ENCODE measurements around the gene CC2D1B.

CC2D1B gene

GRCh38 chr1:52346653-52347052, 19.4 kb downstream of the CC2D1B start:
- no peak for DNase-seq (ENCODE audit: extremely low read depth, low read depth)
- no peak for TF ChIP-seq CTCF (IDR thresholded peaks at IDR 0.05; ENCODE audit: low read depth, low read length)

GRCh38 chr1:52345252-52345651, 20.8 kb downstream of the CC2D1B start:
- DNase-seq (ENCODE audit: extremely low read depth, low read depth): no peak
- TF ChIP-seq CTCF (IDR thresholded peaks at IDR 0.05; ENCODE audit: low read depth, low read length): no peak

DNA sequence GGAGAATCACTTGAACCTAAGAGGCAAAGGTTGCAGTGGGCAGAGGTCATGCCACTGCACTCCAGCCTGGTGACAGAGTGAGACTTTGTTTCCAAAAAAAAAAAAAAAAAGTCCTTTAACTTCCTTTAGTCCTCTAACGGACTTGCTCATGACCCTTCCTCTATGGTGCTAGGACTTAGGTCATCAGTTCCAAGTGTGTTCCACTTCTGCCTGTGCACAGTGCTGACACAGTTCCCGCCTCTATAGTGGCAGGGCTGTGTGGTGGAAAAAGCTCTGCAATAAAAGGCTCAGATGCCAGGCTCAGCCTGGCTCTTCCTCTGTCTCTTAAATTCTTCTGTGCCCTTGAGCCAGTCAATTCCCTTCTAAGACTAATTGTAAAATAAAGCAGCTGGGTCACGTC, 22.0 kb downstream of the CC2D1B start:
- DNase-seq (ENCODE audit: extremely low read depth, low read depth): no peak
- TF ChIP-seq CTCF (IDR thresholded peaks at IDR 0.05; ENCODE audit: low read depth, low read length): no peak

DNA sequence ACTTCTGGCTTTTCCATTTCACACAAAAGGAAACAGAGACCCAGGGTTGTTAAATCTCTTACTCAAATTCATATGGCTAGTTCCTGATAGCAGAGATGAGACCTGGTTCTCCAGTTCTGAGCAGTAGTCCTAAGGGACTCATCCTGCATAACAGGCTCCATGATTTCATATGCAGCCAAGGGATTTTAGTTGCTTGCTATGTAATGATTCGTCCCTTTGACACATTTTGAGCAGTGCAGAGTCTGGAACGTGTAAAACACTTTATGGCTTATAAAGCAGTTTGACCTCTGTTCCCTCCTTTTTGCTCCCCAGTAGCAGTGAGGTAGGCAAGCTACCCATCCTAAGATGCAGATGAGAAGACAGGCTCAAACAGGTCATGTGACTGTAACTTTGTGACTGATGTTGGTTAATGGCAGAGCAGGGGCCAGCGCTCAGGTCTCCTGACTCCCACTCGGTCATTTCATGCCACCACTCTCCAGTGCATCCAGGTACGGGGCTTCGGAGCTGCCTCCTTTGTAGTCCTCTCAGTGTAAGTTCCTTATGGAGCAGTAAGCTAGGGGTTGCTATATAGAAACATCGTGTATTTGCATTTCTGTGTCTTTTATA, 24.2 kb downstream of the CC2D1B start:
- no peak for DNase-seq (ENCODE audit: extremely low read depth, low read depth)
- TF ChIP-seq CTCF (IDR thresholded peaks at IDR 0.05; ENCODE audit: low read depth, low read length): no peak

DNA sequence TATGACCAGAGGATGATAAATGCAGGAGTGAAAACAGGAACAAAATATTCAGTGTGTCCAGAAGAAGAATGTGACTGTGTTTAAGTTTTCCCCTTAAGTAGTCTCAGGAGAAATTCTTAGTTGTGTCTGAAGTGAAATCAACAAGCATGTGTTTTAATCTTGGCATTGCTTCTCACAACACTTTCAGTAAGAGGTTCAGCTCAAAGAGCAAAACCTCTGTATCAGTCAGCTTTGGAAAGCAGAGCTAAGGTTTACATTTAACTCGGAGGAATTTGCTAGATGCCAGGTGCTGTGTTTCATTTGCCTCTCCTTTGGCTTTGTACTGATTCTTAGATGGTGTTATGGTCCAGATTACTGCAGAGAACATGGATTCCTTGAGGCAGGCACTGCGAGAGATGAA, 28.6 kb downstream of the CC2D1B start:
- TF ChIP-seq CTCF (IDR thresholded peaks at IDR 0.05; ENCODE audit: low read depth, low read length): no peak
- DNase-seq (ENCODE audit: extremely low read depth, low read depth): no peak

DNA sequence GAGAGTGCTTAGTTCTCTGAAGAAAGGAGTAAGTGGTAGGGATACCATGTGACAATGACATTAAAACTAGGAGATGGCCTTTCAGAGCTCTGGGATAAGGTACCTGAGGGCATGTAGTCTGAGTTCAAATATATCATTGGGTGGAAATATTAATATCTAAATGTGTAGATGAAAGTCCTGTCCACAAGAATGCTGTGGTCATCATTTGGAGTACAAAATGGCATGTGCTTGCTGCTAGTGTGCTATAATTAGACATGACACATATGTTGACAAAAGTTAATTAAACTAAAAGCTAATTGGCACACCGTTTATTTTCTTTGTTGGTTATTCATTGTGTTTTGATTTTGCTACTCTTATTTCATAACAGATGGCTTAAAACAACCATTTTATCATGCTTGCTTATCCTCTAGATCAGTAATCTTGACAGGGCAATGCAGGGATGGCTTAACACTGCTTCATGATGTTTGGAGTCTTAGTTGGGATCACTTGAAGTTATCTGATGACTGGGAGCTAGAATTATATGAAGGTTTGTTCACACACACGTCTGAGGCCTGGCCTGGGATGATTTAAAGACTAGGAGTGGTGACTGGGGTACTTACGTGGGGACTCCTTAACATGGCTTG, 31.0 kb downstream of the CC2D1B start:
- TF ChIP-seq CTCF (IDR thresholded peaks at IDR 0.05; ENCODE audit: low read depth, low read length): no peak
- DNase-seq (ENCODE audit: extremely low read depth, low read depth): no peak

GRCh38 chr1:52332411-52332810, 33.6 kb downstream of the CC2D1B start:
- no peak for TF ChIP-seq CTCF (IDR thresholded peaks at IDR 0.05; ENCODE audit: low read depth, low read length)
- DNase-seq (ENCODE audit: extremely low read depth, low read depth): no peak

Measured in AG09319 (cell line).